Measurements from ENCODE around the gene TSPAN32.
"Not testable (repeated sequence)": the region's sequence is repeated elsewhere in the genome, so short reads cannot be mapped to it uniquely, and the experiment has no call there.

Gene TSPAN32

GRCh38 chr11:2346586-2347307 is 44.9 kb downstream of the TSPAN32 start:
- no peak for DNase-seq

- DNase-seq = no peak
Observed at GRCh38 chr11:2347308-2347830, 45.6 kb downstream of the TSPAN32 start.

GRCh38 chr11:2348986-2349385 is 47.2 kb downstream of the TSPAN32 start:
- no peak for DNase-seq

- DNase-seq = no peak
Observed at GRCh38 chr11:2351701-2352100, 49.9 kb downstream of the TSPAN32 start.

GRCh38 chr11:2352420-2352819 is 50.6 kb downstream of the TSPAN32 start:
- no peak for DNase-seq

- DNase-seq = no peak
Observed at GRCh38 chr11:2355000-2355644, 53.3 kb downstream of the TSPAN32 start.

- no peak for DNase-seq
Observed at GRCh38 chr11:2357246-2357645, 55.4 kb downstream of the TSPAN32 start.

- DNase-seq = not testable (repeated sequence)
Observed at GRCh38 chr11:2357651-2358050, 55.8 kb downstream of the TSPAN32 start.

GRCh38 chr11:2358754-2359442 is 57.1 kb downstream of the TSPAN32 start:
- no peak for DNase-seq

GRCh38 chr11:2359557-2359956 is 57.7 kb downstream of the TSPAN32 start:
- no peak for DNase-seq

- no peak for DNase-seq
Observed at GRCh38 chr11:2360081-2360642, 58.3 kb downstream of the TSPAN32 start.

GRCh38 chr11:2361565-2361964 is 59.8 kb downstream of the TSPAN32 start:
- DNase-seq = no peak

- no peak for DNase-seq
Observed at GRCh38 chr11:2362414-2362813, 60.6 kb downstream of the TSPAN32 start.

- DNase-seq = no peak
Observed at GRCh38 chr11:2363130-2363529, 61.3 kb downstream of the TSPAN32 start.

GRCh38 chr11:2363577-2364370 is 62.0 kb downstream of the TSPAN32 start:
- no peak for DNase-seq

- not testable (repeated sequence) for DNase-seq
Observed at GRCh38 chr11:2364386-2364785, 62.6 kb downstream of the TSPAN32 start.

- no peak for DNase-seq
Observed at GRCh38 chr11:2365571-2366210, 63.9 kb downstream of the TSPAN32 start.

- DNase-seq = peak; percentile 42
Observed at GRCh38 chr11:2366276-2366675, 64.5 kb downstream of the TSPAN32 start.

- DNase-seq = no peak
Observed at GRCh38 chr11:2366733-2367132, 64.9 kb downstream of the TSPAN32 start.

GRCh38 chr11:2367266-2368160 is 65.7 kb downstream of the TSPAN32 start:
- no peak for DNase-seq

Data from NCI-H1105 (cell line).